ENCODE results near the gene CYP2E1.

- TF ChIP-seq POLR2A (IDR thresholded peaks at IDR 0.05; ENCODE audit: low read depth): no peak
- TF ChIP-seq CTCF (IDR thresholded peaks at IDR 0.05): no peak
Observed at GRCh38 chr10:133529576-133529946, 2.4 kb downstream of the CYP2E1 start.
